ENCODE data around the gene NLRP8. TPM values are rescaled to one million over a fixed set of nuclear protein-coding genes. Genes with fewer than 3 reads are reported as not detected.

Gene NLRP8
- total and polyA plus RNA-seq, 2 experiments from 2014 or later, result not detected

DNA sequence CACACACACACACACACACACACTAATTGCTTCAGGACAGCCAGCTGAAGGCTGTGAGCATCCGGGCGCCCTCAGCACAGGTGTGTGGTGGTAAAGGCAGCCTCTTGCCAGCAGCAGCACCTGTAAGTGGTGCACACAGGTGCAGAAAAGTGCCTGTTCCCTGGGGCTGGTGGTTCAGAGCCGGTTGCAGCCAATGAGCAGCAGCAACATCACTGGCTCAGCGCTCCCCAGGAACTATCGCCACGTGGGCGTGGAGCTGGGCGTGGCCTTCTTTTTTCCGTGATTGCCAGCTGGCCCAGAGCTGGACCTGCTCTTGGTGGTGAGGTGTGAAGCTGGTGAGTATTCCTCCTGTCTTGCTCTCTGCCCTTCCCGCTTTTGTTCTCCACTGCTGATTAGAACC lies 38.9 kb downstream of the NLRP8 start, which contains the start of gene NLRP5:
Gene NLRP5 (plus strand): TSS at position 289 of the 400 bp plus-strand sequence.
- no peak within 1 kb of the TSS for H3K27ac Mint-ChIP-seq
- DNase-seq (ENCODE audit: low spot score) (no peak), ATAC-seq (no peak)
- Histone ChIP-seq H3K79me2 (replicated peaks; ENCODE audit: insufficient read depth) (no peaks in the 10 kb centered on the region), H3K27ac (ENCODE audit: low read depth) (no peak within 1 kb of the TSS), H3K36me3 (ENCODE audit: insufficient read depth) (no peaks in the 10 kb centered on the region), H3K4me3 (no peak within 1 kb of the TSS), H3K9me2 (ENCODE audit: insufficient read depth) (no peaks in the 10 kb centered on the region), H3K27me3 (ENCODE audit: insufficient read depth) (no peaks in the 10 kb centered on the region), H3K4me2 (no peak within 1 kb of the TSS), H3K4me1 (ENCODE audit: insufficient read depth) (no peaks in the 10 kb centered on the region), H2AFZ (no peak within 1 kb of the TSS), H4K20me1 (replicated peaks; ENCODE audit: insufficient read depth) (no peaks in the 10 kb centered on the region), H3F3A (replicated peaks; ENCODE audit: low read depth) (no peaks in the 10 kb centered on the region)
- H3K27me3 Mint-ChIP-seq (ENCODE audit: insufficient read depth, low read depth, poor library complexity), result peaks cover 3% of the 10 kb centered on the region
- H3K36me3 Mint-ChIP-seq (ENCODE audit: low read depth), result peaks cover 31% of the 10 kb centered on the region
- peaks cover 93% of the 10 kb centered on the region for H3K9me3 Mint-ChIP-seq
- no peaks in the 10 kb centered on the region for H3K4me1 Mint-ChIP-seq
- no peak within 1 kb of the TSS for H3K4me3 Mint-ChIP-seq
- no peak for TF ChIP-seq JUNB (IDR thresholded peaks at IDR 0.05; ENCODE audit: unreplicated experiment)
- no peak for TF ChIP-seq POLR2AphosphoS5 (IDR thresholded peaks at IDR 0.05; ENCODE audit: low read depth)
- no peak for TF ChIP-seq ETS1 (IDR thresholded peaks at IDR 0.05)
- TF ChIP-seq, protein P1, sequence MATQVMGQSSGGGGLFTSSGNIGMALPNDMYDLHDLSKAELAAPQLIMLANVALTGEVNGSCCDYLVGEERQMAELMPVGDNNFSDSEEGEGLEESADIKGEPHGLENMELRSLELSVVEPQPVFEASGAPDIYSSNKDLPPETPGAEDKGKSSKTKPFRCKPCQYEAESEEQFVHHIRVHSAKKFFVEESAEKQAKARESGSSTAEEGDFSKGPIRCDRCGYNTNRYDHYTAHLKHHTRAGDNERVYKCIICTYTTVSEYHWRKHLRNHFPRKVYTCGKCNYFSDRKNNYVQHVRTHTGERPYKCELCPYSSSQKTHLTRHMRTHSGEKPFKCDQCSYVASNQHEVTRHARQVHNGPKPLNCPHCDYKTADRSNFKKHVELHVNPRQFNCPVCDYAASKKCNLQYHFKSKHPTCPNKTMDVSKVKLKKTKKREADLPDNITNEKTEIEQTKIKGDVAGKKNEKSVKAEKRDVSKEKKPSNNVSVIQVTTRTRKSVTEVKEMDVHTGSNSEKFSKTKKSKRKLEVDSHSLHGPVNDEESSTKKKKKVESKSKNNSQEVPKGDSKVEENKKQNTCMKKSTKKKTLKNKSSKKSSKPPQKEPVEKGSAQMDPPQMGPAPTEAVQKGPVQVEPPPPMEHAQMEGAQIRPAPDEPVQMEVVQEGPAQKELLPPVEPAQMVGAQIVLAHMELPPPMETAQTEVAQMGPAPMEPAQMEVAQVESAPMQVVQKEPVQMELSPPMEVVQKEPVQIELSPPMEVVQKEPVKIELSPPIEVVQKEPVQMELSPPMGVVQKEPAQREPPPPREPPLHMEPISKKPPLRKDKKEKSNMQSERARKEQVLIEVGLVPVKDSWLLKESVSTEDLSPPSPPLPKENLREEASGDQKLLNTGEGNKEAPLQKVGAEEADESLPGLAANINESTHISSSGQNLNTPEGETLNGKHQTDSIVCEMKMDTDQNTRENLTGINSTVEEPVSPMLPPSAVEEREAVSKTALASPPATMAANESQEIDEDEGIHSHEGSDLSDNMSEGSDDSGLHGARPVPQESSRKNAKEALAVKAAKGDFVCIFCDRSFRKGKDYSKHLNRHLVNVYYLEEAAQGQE (IDR thresholded peaks at IDR 0.05; ENCODE audit: unreplicated experiment), result no peak
- no peak for TF ChIP-seq CREB1 (CRISPR knock-in tag; IDR thresholded peaks at IDR 0.05; ENCODE audit: low read depth)
- no peak for TF ChIP-seq ZNF462 (CRISPR knock-in tag; IDR thresholded peaks at IDR 0.05)
- no peak for TF ChIP-seq EZH2phosphoT487 (IDR thresholded peaks at IDR 0.05; ENCODE audit: unreplicated experiment)
- no peak for TF ChIP-seq EZH2 (IDR thresholded peaks at IDR 0.05; ENCODE audit: low read depth, unreplicated experiment)
- TF ChIP-seq STAT1 (IDR thresholded peaks at IDR 0.05; ENCODE audit: unreplicated experiment), result no peak
- no peak for TF ChIP-seq ZNF331 (CRISPR knock-in tag; IDR thresholded peaks at IDR 0.05; ENCODE audit: low read depth)
